ENCODE data around the gene EIF4G3. TPM values are rescaled to one million over a fixed set of nuclear protein-coding genes. Genes with fewer than 3 reads are reported as not detected.

The EIF4G3 gene
- polyA plus RNA-seq, 1 of the 3 experiments (the other 2 are of a cell fraction): 32.0 TPM

DNA sequence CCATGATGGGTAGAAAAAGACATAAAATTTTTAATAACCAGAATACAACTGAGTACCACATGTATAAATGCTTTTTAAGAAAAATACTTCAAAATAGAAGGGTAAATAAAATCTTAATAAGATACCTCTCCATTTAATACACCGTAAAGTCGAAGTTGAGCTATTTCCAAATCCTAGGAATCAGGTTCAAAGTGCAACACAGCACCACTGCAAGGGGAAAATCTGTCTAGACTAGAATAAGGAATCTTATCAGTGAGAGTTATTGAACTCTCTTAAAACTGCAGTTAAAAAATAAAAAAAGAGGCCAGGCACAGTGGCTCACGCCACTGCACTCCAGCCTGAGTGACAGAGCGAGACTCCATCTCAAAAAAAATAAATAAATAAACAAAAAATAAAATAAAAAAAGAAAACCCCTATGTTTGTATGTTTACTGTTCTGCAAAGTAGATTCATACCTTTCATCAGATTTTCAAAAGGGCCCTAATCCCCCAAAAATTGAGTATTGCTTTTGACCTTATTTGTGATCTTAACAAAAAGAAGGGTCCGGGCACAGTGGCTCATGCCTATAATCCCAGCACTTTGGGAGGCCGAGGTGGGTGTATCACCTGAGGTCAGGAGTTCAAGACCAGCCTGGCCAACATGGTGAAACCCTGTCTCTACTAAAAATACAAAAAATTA is 109.0 kb downstream of the EIF4G3 start:
- Histone ChIP-seq H3K27ac (ENCODE audit: low read depth in 2 of 2, low read length in 1 of 2) (no peak overlapping the region), H3K27me3 (ENCODE audit: insufficient read depth) (no peaks in the 10 kb centered on the region), H3K79me2 (ENCODE audit: insufficient read depth) (peaks cover 47% of the 10 kb centered on the region), H2AFZ (ENCODE audit: low read depth) (no peak overlapping the region), H3K4me1 (ENCODE audit: control insufficient read depth in 1 of 2, insufficient read depth in 2 of 2, low read depth in 1 of 2, low read length in 1 of 2) (peaks cover 9 to 37% of the 10 kb centered on the region in 2 experiments; a peak in 3 of 4 replicates), H3K9me3 (no peaks in the 10 kb centered on the region), H3K9ac (no peak overlapping the region), H4K20me1 (ENCODE audit: insufficient read depth) (peaks cover 17% of the 10 kb centered on the region; the same call in 1 of the 2 replicates), H3K4me3 (ENCODE audit: low read depth in 2 of 2, low read length in 1 of 2) (no peak overlapping the region), H3K4me2 (no peak overlapping the region), H3F3A (replicated peaks; ENCODE audit: insufficient read depth) (peaks cover 29% of the 10 kb centered on the region), H3K9me2 (no peaks in the 10 kb centered on the region), H3K36me3 (replicated peaks in 1 of 2; ENCODE audit: control insufficient read depth in 1 of 2, insufficient read depth in 2 of 2, low read length in 1 of 2) (no peaks in the 10 kb centered on the region)
- DNase-seq: no peak
- WGBS (ENCODE audit: low lambda C conversion rate): 96% methylated on average over 6 of the region's 6 CpGs
- POLR2A ChIA-PET: no interaction called here
- TF ChIP-seq RXRA (IDR thresholded peaks at IDR 0.05; ENCODE audit: borderline replicate concordance, low read depth) (no peak), RFX5 (IDR thresholded peaks at IDR 0.05; ENCODE audit: low read length) (no peak), GABPA (IDR thresholded peaks at IDR 0.05; ENCODE audit: low read depth) (no peak), TCF12 (IDR thresholded peaks at IDR 0.05) (no peak), SMC3 (IDR thresholded peaks at IDR 0.05; ENCODE audit: low read depth, low read length) (no peak), TAF1 (IDR thresholded peaks at IDR 0.05; ENCODE audit: borderline replicate concordance, low read depth, low read length) (no peak), CHD2 (IDR thresholded peaks at IDR 0.05; ENCODE audit: low read length, partially characterized antibody) (no peak), EP300 (IDR thresholded peaks at IDR 0.05; ENCODE audit: borderline replicate concordance in 1 of 2, low read depth in 1 of 2, low read length in 1 of 2) (no peak), FOXM1 (IDR thresholded peaks at IDR 0.05; ENCODE audit: low read depth) (no peak), GATA2 (CRISPR knock-in tag; IDR thresholded peaks at IDR 0.05) (no peak)
- TF ChIP-seq, protein P1, sequence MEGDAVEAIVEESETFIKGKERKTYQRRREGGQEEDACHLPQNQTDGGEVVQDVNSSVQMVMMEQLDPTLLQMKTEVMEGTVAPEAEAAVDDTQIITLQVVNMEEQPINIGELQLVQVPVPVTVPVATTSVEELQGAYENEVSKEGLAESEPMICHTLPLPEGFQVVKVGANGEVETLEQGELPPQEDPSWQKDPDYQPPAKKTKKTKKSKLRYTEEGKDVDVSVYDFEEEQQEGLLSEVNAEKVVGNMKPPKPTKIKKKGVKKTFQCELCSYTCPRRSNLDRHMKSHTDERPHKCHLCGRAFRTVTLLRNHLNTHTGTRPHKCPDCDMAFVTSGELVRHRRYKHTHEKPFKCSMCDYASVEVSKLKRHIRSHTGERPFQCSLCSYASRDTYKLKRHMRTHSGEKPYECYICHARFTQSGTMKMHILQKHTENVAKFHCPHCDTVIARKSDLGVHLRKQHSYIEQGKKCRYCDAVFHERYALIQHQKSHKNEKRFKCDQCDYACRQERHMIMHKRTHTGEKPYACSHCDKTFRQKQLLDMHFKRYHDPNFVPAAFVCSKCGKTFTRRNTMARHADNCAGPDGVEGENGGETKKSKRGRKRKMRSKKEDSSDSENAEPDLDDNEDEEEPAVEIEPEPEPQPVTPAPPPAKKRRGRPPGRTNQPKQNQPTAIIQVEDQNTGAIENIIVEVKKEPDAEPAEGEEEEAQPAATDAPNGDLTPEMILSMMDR (IDR thresholded peaks at IDR 0.05): no peak
- TF ChIP-seq, protein P2, sequence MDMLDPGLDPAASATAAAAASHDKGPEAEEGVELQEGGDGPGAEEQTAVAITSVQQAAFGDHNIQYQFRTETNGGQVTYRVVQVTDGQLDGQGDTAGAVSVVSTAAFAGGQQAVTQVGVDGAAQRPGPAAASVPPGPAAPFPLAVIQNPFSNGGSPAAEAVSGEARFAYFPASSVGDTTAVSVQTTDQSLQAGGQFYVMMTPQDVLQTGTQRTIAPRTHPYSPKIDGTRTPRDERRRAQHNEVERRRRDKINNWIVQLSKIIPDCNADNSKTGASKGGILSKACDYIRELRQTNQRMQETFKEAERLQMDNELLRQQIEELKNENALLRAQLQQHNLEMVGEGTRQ (IDR thresholded peaks at IDR 0.05; ENCODE audit: borderline replicate concordance, low read depth, low read length): no peak
- TF ChIP-seq, protein P3, sequence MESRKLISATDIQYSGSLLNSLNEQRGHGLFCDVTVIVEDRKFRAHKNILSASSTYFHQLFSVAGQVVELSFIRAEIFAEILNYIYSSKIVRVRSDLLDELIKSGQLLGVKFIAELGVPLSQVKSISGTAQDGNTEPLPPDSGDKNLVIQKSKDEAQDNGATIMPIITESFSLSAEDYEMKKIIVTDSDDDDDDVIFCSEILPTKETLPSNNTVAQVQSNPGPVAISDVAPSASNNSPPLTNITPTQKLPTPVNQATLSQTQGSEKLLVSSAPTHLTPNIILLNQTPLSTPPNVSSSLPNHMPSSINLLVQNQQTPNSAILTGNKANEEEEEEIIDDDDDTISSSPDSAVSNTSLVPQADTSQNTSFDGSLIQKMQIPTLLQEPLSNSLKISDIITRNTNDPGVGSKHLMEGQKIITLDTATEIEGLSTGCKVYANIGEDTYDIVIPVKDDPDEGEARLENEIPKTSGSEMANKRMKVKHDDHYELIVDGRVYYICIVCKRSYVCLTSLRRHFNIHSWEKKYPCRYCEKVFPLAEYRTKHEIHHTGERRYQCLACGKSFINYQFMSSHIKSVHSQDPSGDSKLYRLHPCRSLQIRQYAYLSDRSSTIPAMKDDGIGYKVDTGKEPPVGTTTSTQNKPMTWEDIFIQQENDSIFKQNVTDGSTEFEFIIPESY (IDR thresholded peaks at IDR 0.05; ENCODE audit: borderline replicate concordance, low read depth): no peak
- TF ChIP-seq, protein P4, sequence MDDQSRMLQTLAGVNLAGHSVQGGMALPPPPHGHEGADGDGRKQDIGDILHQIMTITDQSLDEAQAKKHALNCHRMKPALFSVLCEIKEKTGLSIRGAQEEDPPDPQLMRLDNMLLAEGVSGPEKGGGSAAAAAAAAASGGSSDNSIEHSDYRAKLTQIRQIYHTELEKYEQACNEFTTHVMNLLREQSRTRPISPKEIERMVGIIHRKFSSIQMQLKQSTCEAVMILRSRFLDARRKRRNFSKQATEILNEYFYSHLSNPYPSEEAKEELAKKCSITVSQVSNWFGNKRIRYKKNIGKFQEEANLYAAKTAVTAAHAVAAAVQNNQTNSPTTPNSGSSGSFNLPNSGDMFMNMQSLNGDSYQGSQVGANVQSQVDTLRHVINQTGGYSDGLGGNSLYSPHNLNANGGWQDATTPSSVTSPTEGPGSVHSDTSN (IDR thresholded peaks at IDR 0.05): no peak
- TF ChIP-seq, protein P5, sequence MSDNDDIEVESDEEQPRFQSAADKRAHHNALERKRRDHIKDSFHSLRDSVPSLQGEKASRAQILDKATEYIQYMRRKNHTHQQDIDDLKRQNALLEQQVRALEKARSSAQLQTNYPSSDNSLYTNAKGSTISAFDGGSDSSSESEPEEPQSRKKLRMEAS (IDR thresholded peaks at IDR 0.05; ENCODE audit: low read depth): no peak
- CTCF ChIA-PET: no interaction called here
